Nucleus accumbens (tissue), 56 donors: ENCODE data around the gene TBC1D9.

Source experiments
- DNase-seq, 56 donors: peaks; one replicate each; lab custom pipeline; 2025; lab: John Stamatoyannopoulos, UW

TBC1D9 gene

DNA sequence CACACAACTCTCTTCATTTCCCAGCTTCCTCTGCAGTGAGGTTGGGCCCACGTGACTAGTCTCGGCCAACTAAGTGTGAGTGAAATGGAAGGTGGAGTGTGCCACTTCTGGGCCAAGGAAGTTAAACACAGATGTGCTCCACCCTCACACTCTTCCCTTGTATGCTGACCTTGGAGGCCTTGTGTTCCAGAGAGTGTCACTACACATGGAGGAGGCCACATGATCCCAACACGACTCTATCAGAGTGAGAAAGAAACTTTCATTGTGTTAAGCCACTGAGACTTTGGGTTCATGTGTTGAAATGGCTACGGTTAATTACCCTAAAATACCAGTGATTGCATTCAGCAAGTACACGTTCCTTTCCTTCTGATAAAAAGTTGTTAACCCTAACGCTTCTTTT lies 55.1 kb downstream of the TBC1D9 start:
- DNase-seq: no peak

DNA sequence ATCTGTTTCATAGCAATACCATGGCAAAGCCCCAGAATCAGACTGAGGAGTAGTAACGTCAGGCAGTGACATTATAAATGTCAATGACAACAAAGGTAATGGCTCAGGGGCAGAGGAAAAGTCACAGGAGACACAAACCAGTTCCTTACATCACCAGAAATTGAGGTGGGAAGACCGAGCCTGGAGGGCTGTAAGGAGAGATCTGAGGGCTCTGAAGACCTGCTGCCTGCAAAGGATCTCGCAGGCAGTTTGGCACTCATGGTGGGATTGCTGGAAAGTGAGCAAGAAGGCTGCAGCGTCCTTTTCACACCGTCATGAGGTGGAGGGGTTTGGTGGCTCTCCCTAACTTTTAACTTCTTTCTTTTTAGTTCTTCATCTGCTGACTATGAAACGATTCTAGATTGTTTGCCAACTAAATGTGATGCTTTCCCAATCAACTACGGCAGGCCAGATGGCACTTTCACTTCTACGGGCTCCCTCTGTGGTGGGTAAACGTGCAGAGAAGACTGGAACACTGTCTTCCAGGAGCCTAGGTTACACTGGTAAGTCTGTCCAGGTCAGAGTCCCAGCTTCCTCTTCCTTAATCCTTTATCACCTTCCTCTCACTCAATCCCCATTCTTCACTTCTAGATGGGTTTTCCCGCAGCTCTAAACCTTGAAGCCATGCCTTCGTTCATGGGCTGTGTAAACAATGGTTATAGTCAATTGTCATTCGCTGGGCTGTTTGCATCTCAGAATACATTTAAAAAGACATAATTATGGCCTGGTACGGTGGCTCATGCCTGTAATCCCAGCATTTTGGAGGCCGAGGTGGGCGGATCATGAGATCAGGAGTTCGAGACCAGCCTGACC lies 58.2 kb downstream of the TBC1D9 start:
- DNase-seq: no peak

DNA sequence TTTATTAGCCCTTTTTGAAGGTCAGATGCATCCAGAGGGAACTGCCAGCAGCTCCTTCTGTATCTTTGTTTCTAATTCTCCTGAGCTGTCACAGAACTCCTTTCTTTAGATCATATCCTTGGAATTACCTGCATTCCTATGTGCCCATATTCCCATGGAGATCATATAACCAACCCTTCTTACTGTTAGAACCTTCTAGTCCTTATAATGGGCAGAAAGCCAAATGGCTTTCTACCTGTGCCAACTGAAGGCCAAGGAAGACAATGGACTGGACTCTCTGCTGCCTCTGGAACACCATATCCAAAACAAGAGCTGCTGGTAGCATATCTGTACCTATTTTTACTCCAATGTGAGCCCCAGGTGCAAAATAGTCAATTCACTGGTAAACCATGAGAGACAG lies 60.7 kb downstream of the TBC1D9 start:
- no peak for DNase-seq

DNA sequence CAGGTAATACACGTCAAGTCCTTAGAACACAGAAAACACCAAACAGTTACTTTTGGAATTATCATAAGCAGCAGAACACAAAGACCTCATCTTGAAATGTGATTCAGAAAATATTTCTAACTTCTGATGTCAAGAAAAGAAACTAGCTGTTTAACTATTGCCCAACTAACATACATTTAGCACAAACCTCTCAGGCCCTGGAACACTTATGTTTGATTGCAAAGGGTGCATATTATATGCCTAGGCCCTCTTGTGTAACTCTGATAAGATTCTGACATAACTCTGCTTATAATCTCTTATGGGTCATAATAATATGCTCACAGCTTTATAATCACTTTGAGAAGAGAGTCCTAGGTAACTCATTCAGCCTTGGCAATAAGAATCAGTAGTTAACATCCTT lies 62.6 kb downstream of the TBC1D9 start:
- no peak for DNase-seq

DNA sequence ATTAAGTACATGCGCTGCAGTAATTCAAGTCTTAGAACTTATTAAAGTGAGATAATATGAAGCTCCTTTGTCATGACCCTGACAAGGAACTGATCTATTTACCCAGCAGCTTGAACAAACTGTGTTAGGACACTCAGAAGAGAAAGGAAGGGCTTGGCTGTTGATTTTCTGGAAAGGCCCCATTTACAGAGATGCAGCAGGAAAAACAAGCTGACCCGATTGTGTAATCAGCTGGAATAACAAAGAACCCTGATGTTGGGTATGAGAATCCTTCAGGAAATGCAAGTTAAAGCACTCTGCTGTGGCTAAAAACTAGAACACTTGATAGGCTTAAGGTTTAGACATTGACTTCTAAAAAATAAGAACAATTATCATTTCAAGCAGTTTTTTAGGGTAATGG lies 64.8 kb downstream of the TBC1D9 start:
- DNase-seq: no peak

DNA sequence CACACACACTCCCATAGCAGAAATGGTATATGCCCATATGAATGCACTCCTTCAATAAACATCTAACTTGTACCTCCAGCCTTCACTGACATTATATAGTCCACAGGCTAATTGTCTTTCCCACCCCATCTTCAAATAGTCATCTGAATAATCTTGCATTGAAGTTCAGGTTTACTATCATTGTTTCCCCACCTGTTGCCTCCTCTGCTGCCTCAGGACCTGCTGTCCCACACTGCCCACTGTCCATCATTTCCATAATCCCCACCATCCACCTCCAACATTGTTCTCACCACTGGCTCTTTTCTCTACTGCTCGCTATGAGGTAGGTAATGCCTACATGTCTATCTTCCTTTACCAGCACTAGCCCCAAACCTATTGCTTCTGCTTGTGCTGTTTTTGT lies 66.1 kb downstream of the TBC1D9 start:
- no peak for DNase-seq

DNA sequence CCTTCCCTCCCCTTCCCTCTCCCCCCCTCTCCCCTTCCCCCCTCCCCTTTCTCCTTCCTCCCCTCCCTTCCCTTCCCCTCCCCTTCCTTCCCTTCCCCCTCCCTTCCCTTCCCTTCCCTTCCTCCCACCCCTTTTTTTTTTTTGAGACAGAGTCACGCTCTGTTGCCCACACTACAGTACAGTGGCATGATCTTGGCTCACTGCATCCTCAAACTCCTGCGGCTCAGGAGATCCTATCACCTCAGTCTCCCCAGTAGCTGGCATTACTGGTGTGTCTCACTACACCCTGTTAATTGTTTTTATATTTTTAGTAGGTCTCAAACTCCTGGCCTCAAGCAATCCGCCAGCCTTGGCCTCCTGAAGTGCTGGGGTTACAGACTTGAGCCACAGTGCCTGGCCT lies 66.6 kb downstream of the TBC1D9 start:
- no peak for DNase-seq

DNA sequence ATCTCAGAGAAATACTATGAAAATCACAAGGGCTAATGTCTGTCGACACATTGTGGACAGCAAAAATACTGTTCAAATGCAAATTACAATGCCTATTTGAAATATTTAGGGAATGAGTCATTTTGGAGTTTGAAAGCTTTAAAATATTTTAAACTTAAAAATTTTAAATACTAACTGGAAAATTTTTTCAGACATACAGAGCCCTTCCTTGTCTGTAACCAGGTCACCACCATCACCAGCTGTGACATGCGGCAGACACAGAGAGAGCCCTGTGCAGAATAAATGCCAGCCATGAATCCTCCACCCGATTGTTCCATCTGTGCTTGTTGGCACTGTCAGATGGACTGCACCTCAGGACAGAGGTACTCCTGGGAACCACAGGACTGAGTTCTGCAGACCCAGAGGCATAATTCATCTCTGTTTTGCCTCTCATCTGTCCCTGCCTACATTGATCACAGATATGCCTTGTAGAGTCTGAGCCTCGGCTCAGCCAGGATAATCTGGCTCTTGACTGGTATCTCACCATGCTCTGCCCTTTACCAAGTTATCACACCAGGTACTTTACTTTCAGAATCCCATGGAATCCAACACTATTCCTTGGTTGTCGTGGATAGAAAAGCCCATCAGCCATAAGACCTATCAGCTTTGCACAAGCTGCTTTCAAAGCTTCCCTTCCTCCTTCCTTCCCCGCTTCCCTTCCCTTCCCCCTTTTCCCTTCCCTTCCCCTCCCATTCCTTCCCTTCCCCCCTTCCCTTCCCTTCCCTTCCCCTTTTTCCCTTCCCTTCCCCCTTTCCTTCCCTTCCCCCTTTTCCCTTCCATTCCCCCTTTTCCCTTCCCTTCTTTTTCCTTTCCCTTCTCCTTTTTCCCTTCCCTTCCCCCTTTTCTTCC lies 67.2 kb downstream of the TBC1D9 start:
- DNase-seq: no peak

DNA sequence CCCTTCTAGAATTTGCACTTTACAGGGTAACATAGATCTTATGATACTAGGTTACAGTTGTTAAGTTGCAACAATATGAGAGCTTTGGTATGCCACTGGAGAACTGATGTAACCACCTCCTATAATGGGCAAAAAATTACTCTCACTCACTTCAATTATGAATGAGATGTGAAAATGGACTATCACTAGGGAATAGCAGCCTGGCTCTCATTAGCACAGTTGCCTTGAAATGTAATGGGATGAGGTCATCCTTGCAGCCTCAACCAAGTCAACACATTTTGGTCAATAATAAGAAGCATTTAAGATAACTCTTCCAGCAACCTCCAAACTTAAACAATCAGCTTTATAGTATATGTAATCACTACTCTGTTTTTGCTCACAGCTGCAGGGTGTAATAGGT lies 69.4 kb downstream of the TBC1D9 start:
- no peak for DNase-seq

DNA sequence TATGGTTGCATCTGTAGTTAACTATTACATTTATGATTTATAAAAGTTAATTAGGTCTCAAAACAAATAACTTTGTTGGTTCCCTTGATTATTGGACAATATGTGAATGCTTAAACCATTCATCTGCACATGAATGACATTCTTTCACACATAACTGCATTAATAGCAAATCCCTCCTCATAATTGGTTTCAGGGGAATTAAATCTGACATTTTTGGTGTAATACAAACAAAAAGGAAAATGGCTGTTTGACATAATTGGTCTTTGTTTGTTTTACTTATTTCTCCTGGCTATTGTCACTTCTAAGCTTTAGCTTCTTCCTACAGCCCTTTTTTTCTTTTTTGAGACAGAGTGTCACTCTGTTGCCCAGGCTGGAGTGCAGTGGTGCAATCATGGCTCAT lies 71.9 kb downstream of the TBC1D9 start:
- no peak for DNase-seq

DNA sequence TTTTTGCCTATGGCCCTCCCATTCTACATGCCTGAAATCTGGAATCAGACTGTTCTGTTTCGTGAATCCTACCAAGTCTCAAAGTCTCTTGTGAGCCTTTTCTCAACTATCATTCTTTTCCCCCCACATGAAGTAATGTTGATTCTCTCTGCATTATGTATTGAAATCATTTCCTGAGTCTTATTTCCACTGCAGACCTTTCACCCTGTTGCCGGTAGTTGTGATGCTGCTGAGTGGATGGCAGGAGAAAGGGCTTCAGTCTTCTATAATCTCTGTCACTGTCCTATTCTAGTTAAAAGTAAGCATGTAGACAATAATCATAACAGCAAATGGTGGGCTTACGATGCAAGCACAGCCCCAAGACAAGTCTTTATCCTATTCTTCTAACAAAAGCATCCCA lies 75.0 kb downstream of the TBC1D9 start:
- DNase-seq: no peak

DNA sequence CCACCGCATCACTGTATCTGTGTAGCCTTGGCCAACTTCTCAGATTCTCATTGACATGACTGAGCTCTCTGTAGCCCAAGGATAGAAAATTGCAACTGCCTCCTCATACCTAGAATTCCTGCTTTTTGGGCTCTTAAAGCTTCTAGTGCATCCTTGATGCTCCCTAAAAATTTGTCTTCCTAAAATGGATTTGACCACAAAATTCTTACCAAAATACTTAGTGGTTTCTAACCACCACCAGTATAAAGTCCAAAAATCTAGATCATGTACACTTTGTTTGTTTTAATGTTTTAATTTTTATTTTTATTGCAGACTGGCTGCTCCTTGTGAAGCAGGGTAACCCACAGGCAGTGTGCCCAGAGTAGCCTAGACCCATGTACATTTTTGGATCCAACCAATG lies 75.5 kb downstream of the TBC1D9 start:
- no peak for DNase-seq

DNA sequence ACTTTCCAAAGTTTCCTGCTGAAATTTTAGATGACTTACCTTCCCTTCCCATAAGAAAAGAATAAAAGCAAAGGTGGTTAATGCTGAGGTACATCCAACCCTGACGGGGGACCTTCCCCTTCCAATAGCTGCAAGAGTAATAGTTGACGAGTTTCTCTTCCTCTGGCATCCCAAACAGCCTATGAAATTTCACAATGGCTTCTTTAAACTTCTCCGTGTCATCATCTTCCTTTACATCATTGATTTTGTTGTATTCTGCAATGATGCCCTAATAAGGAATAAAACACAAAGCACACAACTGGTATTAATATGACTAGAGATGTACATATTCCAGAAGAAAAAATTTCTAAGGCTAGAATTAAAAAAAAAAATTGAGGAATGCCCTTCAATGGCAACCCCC lies 76.6 kb downstream of the TBC1D9 start:
- DNase-seq: no peak

DNA sequence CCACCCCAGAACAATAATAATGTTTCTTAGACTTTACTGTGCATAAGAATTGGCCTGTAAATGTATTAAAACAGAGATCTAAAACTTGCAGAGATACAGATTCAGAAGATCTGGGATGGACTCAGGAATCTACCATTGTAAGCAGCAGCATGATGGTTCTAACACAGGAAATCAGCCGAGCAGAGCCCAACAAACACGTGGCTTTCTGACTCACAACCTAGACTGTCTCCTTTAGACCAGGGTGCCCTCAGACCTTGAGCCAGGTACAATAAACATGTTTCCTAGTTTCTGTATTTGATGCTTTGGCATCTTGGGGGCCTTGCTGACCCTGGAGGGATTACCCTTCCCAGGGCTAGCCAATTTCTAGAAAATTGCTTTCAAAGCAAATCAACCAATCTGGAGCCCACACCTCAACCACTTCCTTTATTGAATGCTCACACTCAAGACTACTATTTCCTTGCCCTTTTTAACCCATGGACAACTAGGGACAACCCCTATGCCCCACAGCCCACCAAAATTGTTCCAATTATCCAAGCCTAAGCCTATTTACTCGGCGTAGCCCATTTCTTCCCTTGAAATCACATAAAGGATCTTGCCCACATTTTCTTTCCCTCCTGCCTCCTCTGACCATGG lies 80.5 kb downstream of the TBC1D9 start:
- DNase-seq: no peak

DNA sequence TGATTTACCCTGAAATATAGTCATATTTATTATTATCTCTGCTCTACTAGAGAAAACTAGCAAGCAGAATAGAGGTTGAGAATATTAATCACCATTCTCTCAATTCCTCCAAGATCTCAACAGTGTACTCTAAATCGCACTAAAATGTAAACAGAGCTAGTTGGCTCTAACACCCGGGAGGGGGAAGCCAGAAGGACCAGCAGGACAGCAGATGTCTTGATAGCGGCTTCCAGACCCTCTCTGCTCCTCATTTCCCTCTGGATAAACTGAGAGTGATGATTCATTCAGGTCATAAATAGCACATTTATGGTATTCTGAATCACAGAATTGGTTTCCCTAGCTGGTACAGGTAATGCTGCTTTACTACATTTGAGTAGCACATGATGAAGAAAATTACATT lies 82.5 kb downstream of the TBC1D9 start:
- no peak for DNase-seq

DNA sequence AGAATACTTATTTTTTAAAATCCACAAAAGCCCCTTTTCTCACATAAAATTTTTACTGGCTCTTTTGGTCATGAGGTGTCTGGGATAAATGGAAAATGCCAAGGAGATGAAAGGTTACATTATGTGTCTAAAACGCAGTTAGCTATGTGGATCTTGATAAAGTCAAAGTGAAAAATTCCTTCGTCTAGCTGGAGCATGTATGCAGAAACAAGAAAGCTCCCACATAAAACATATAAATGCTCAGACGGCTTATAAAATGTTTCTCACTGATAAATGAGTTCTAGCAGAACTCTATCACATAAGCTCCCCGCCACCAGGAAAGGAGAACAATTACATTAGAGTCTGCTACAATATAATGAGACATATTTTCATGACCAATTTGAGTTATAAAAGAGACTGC lies 83.8 kb downstream of the TBC1D9 start:
- DNase-seq: no peak

DNA sequence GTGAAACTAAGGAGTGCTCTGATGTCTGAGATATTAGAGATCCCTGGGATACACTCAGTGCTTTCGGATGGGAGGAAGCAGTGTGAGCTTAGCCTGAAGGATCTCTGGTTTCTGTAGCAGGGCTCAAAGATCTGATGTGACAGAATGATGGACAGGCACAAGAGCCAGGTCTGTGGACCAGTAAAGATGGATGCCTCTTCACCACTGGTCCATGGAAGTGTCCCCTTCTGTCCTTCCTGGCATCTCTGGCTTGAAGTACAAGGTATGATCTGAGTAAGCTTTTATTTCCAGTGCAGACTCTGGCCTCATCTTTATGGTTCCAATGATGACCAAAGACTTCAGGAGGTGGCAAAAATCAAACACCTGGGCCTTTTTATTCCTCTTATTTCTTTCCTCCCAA lies 88.1 kb downstream of the TBC1D9 start:
- no peak for DNase-seq

DNA sequence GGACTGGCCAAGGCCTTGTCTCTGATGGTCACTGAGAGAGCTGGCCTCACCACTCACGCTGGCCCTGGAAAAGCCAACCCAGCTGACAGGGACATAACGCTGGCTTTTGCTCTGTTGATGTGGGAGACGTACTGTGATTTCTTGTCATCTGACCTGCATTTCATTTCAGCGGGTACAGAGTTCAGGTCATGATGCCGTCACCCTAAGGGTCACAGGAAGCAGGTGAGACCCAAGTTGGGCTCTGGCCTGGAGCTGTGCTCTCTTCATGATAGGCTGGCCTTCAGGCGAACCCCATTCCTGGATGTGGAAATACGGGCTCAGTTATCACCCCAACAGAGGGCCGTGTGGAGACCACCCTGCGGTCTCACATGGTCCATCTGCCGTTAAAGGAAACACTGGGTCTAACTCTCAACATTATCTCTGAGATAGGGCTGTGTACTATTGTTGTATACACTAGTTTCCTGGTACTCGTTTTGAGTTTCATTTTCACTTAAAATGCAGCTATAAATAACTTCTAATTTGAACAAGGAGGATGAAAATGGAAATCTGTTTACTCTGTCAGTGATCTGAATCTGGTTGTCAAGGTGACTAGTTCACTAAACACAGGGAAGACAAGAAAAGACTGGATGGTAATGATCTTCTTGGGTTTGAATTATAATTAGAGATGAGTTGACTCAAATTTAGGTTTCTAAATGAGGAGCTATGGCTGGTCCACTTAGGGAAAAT lies 89.1 kb downstream of the TBC1D9 start:
- DNase-seq: no peak

DNA sequence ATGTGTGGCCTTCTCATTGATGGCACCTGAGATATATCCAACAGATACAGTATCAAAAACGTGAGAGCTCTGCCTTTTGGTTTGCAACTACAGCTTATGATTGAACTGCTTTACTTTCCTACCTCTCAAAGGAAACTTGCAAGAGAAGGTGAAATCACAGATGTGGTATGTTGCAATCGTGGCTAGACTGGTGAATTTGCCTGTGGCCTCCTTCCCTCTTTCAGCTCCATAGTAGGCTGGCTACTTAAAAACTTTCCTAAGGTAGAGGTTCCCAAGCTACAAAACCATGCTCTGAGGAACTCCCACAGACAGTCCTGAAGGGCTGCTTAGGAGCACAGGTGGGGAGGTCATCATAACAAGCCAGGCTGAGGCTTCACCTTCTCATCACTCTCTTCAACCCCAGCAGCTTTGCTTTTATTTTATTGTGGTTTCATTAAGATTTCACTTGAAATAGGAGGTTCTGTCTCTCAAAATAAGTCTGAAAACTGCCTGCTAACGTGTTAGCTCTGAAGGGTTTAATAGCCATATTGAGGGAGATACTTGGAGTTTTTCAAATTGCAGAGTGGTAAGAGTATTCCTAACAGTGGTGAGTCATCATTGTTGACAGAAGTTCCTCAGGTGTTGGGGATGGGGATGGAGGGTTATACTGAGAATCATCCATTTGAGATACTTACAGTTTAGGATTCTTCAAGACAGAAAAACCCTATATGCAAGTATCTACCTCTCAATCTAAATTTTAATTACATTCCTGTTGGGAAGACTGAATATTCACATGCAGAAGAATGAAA lies 93.9 kb downstream of the TBC1D9 start:
- DNase-seq: no peak

DNA sequence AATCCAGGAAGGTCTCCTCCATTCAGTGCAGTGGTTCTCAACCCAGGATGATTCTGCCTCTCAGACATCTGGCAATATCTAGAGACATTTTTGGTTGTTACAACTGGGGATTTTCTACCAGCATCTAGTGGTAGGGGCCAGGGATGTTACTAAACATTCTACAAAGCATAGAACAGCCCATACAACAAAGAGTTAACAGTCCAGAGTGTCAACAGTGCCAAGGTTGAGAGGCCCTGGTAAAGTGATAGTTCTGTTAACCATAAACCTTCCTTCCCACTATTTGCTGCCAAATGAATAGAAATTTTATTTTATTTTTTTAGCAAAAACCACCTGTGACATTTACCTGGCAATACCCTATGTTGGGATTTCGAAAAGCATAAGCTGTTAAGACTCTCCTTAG lies 94.6 kb downstream of the TBC1D9 start:
- no peak for DNase-seq
